Coronary artery (tissue), 2 donors: ENCODE data around the gene KANSL3.

ENCODE experiments used
- DNase-seq: peaks from one replicate; pipeline ENCODE4 v3.0.0-alpha.2; 2017; ENCODE audit warnings: low spot score
- H3K27ac ChIP-seq, 2 donors: fragments of 200-600 bp; sonication (generic); one replicate each; pipeline ENCODE4 v1.5.1; 2016 to 2019
- H3K4me3 ChIP-seq: fragments of 200-600 bp; sonication (generic); 2 replicates; pipeline ENCODE4 v1.5.1; 2016; ENCODE audit warnings: mild to moderate bottlenecking, moderate library complexity
- TF ChIP-seq, protein P1 (sequence below): fragments of 200-600 bp; sonication (generic); IDR thresholded peaks from one replicate; pipeline ENCODE4 v1.5.1; 2019; ENCODE audit warnings: antibody characterized with exemption

KANSL3 gene

DNA sequence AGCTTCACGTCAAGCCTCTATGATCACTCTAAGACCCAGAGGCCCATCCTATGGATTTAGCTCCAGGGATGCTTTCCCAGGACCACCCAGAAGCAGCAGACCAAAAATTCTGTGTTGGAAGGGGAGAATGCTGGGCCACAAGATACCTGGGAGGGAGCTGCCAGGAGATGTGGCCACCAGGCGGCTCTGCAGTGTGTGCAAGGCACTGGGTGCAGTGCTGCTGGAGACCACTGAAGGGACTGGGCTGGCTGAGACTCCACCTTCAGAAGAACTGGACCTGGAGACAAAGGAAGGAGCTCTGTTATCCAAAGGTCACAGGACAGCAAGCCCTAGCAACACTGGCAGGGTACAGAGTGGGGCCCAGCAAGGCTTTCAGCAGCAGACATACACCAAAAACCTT, 34.0 kb downstream of the KANSL3 start:
- DNase-seq = no peak
- TF ChIP-seq, protein P1, sequence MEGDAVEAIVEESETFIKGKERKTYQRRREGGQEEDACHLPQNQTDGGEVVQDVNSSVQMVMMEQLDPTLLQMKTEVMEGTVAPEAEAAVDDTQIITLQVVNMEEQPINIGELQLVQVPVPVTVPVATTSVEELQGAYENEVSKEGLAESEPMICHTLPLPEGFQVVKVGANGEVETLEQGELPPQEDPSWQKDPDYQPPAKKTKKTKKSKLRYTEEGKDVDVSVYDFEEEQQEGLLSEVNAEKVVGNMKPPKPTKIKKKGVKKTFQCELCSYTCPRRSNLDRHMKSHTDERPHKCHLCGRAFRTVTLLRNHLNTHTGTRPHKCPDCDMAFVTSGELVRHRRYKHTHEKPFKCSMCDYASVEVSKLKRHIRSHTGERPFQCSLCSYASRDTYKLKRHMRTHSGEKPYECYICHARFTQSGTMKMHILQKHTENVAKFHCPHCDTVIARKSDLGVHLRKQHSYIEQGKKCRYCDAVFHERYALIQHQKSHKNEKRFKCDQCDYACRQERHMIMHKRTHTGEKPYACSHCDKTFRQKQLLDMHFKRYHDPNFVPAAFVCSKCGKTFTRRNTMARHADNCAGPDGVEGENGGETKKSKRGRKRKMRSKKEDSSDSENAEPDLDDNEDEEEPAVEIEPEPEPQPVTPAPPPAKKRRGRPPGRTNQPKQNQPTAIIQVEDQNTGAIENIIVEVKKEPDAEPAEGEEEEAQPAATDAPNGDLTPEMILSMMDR = no peak
- no peak overlapping the region for H3K4me3 ChIP-seq
- H3K27ac ChIP-seq = no peak overlapping the region

DNA sequence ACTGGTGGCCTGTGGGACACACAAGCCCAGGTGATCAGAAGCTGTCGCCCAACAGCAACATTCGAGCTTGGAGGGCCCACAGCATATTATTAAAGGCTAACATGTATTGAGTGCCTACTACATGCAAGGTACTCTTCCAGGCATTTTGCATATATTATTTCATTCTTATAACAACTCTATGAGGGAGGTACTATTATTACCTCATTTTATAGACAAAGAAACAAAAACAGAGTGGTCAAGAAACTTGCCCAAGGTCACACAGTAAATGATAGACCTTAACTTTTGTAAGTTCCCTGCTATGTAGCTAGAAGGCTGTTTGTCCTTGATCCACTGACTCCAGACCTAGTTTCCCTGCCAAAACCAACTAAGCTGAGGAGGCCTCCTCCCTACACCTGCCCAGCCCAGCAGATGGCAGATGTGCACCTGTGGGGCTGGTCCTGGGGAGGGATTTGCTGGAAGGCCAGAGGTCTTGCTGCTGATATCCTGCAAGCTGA, 35.7 kb downstream of the KANSL3 start:
- Histone ChIP-seq H3K4me3 (no peak overlapping the region), H3K27ac (no peak overlapping the region)
- DNase-seq = no peak
- TF ChIP-seq, protein P1 = no peak

DNA sequence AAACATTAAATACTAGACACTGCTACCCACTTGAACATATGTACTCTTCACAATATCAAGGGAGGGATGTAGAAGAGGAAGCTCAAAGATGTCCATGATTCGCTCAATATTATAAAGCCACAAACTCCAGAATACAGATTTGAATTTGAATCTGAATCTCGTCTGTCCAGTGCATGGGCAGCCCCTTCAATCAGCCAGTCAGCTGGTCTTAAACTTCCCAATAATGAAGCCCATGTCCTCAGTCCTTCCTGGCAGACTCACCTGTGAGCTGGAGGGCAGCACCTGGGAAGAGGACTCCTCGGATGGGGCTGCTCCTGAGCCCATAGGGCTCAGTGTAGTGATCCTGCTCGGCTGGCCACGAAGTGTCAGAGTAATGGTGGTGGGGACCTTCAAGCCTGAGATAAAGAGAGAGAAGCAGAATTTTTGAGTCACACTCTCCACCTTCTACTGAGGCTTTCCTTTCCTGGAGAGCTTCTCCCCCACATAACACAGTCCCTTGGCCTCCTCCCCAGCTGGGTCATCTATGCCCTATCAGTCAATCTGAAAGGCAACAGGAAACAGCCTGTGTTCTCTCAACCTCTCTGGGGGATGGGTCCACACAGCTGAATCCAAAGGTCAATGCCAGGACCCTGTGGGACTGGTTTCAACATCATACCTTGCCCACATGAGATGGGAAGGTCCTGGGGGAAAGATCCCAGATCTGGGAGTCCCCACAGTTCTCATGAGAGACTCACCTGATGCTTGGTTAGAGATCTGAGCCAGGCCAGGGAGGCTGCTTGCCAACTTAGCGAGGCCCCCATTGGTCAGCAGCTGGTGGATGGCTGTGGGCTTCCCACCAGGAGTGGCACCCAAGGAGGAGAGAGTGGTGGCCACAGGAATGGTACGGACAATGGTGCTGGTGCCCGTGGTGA, 36.5 kb downstream of the KANSL3 start:
- Histone ChIP-seq H3K4me3 (no peak overlapping the region), H3K27ac (no peak overlapping the region)
- DNase-seq = no peak
- TF ChIP-seq, protein P1 = no peak

DNA sequence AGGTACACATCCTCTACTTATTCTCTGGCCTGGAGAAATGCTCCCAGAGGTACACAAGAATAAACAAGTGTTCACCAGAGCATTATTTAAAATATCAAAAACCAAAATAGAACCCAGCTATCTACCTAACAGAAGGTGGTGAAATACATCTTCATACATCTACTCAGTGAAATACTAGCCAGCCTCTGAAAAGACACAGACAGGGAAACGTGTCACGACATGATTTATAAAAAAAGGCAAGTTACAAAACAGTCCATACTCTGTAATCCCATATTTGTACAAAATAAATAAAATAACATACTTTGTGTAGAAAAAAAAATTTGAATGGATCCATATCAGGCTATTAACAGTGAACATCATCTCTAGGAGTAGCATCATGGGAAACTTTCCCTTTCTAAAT, 38.2 kb downstream of the KANSL3 start:
- DNase-seq = no peak
- TF ChIP-seq, protein P1 = no peak
- no peak overlapping the region for H3K27ac ChIP-seq
- no peak overlapping the region for H3K4me3 ChIP-seq

DNA sequence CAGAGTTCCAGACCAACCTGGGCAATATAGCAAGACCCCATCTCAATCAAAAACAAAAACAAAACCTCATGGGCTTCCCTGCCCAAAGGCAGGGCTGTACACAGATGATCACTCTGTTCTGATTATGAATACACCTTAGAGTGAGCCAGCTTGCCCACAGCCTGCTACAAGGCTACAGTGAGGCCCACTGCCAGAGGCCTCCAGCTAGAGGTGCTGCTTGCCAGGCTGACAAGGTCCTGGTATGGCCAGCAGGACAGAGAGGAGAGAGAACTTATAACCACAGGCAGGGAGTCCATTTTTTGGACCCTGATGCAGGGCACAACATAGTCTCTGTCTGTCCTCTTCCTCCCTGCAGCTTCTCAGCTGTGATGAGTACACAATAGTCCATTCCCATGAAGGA, 41.5 kb downstream of the KANSL3 start:
- TF ChIP-seq, protein P1 = no peak
- no peak for DNase-seq
- H3K27ac ChIP-seq = no peak overlapping the region

DNA sequence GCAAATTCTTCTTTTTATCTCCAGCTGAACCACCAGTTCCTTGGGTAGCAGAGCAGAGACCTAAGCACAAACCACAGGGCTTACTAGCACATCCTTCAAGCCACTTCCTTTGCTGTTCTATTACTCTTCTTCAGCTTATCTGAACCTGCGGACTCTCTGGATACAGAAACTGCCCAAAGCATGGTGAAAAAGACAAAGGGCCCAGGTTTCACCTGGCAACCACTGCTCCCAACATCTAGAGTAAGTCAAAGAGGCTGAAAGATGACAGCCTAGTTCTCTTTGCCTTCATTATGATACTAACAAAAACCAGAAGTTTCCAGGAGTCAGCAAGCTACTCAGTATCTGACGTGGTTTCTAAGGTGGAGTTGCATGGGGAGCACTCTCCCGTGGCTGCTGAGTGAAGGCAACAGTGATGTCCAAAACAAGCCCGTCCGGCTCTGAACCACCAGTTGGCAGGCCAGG, 43.4 kb downstream of the KANSL3 start:
- no peak overlapping the region for H3K27ac ChIP-seq
- no peak for DNase-seq

More for the DNA sequence above, 41.5 kb downstream of the KANSL3 start:
- no peak overlapping the region for H3K4me3 ChIP-seq

More for the DNA sequence above, 43.4 kb downstream of the KANSL3 start:
- H3K4me3 ChIP-seq = no peak overlapping the region
- TF ChIP-seq, protein P1 = no peak
